NOMO-1 treated with dmso at 0.1 percent for 144 hours (cell line): ENCODE results near the gene MMP25.
"Not testable (repeated sequence)": the region's sequence is repeated elsewhere in the genome, so short reads cannot be mapped to it uniquely, and the experiment has no call there.

ENCODE experiments used
- DNase-seq: peaks from one replicate; lab custom pipeline; 2025; ENCODE audit not compliant: unreplicated experiment; lab: John Stamatoyannopoulos, UW

MMP25 gene

DNA sequence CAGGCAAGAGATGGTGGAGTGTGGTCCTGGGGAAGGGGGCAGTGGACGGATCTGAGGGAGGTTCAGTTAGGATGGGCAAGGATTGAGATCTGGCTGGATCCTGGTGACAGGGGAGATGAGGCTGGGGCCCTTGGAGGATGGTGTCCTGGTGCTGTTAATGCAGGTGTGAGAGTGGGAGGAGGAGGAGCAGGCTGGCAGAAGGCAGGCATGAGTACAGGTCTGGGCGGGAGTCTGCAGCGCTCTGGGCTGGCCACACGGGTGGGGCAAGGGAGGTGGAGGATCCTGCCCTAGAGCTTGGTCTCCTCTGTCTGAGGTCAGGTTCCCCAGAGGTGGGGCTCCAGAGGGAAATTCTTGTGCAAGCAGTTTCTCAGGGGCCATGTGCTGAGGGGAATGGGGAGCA, 25.8 kb downstream of the MMP25 start:
- not testable (repeated sequence) for DNase-seq

DNA sequence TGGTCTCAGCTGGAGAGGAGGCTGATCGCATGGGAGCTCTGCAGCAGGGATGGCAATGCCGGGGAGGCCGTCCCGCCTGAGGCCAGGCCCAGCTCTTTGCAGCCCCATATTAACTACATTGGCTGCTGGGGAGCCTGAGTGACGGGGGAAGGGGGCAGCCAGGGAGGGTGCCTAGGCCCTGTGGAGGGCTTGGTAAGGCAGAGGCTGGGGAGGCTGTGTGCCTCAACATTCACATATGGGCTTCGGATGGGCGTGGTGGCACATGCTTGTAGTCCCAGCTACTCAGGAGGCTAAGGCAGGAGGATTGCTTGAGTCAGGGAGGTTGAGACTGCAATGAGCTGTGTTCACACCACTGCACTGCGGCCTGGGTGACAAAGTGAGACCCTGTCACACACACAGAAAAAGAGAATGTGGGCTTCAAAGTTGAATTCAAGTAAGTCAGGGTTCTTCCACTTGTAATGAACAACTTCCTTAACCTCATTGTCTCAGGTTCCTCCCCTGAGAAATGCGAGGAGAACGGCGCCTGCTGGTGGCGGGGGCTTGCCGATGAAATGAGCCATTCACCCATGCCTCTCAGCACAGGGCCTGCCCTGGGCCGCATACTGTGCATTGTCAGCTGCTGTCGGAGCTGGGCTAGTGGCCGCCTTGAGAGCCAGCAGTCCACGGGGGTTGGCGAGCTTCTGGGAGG, 26.4 kb downstream of the MMP25 start:
- DNase-seq: not testable (repeated sequence)

GRCh38 chr16:3073448-3073847, 27.1 kb downstream of the MMP25 start:
- DNase-seq: no peak

DNA sequence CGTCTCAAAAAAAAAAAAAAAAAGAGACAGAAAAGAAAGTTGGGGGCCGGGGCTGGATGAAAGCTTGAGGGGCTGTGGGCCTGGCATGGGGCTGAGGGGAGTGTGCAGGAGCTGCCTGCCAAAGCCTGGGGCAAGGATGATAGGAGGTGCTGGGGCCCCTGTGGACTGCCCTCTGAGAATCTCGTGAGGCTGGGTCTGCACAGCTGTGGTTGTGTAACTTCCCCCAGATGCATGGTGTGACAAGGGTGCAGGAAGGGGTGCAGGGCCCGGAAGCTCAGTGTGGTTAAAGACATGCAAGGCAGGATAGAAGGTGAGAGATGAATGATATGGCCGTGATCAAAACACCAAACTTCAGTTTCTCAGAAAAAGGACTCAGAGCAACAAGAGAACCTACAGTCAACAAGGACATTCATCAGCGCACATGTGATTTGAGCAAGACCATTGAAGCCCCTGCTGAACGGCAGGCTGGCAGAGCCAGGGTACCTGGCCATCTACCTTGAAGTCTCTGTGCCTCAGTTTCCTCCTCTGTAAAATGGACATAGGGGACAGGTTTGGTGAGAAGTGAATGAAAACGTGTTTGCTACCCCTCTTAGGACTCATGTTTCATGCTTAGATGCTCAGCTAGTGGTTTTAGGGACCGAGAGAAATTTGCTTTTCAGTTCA, 28.6 kb downstream of the MMP25 start:
- DNase-seq: peak; percentile 49

DNA sequence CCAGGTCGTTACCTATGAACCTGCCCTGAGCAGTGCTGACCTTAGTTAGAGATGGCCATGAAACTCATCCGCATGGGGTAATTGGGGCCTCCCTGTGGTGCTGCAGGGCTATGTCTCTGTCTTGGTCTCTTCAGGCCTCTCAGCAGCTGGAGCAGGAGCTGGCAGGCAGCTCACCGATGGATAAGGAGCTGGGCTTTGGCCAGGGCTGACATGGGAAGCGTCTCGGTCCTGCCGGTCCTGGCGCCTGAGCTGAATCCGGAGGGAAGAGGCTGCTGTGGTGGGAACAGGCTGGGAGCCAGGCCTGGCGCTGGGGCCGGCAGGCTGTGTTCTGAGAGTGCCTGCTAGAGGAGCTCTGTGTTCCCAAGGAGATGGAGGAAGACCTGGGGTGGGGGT, 29.2 kb downstream of the MMP25 start:
- no peak for DNase-seq

GRCh38 chr16:3075946-3076345, 29.6 kb downstream of the MMP25 start:
- not testable (repeated sequence) for DNase-seq

- DNase-seq: no peak
These were observed 30.2 kb downstream of the MMP25 start for GRCh38 chr16:3076577-3076976.

DNA sequence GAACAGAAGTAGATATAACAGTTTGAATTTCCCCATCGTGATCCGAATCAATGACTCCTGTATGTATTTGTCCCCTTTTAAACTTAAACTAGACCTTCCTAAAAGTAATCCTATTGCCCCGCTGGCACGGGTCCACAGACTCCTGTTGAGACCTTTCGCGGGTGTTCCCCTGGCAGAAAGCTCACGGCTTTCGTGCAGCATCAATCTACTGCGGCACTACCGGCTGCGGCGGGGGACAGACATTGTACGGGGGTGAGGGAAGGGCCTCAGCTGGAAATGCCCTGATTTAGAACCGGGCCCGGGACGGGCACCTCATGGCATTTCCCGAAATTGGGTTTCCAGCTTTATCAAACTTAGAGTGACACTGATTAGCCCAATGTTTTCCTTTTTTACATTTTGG, 33.7 kb downstream of the MMP25 start:
- no peak for DNase-seq

DNA sequence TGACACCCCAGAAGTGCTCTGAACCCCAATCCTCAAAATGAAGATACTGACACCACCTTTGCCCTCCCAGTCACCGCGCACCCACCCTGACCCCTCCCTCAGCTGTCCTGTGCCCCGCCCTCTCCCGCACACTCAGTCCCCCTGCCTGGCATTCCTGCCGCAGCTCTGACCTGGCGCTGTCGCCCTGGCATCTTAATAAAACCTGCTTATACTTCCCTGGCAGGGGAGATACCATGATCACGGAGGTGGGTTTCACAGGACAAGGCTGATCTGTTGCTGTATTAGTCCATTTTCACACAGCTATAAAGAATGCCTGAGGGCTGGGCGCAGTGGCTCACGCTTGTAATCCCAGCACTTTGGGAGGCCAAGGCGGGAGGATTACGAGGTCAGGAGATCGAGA, 35.6 kb downstream of the MMP25 start:
- DNase-seq: not testable (repeated sequence)

- DNase-seq: not testable (repeated sequence)
These were observed 37.0 kb downstream of the MMP25 start for GRCh38 chr16:3083408-3083807.

DNA sequence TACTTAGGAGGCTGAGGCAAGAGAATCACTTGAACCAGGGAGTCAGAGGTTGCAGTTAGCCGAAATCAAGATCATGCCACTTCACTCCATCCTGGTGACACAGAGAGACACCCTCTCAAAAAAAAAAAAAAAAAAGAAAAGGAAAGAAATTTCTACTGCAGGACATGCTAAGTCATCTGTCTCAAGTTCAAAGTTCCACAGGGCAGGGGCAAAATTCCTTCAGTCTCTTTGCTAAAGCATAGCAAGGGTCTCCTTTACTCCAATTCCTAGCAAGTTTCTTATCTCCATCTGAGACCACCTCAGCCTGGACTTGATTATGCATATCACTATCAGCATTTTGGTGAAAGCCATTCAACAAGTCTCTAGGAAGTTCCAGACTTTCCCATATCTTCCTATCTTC, 38.1 kb downstream of the MMP25 start:
- DNase-seq: no peak

GRCh38 chr16:3084969-3085670, 38.8 kb downstream of the MMP25 start:
- no peak for DNase-seq

DNA sequence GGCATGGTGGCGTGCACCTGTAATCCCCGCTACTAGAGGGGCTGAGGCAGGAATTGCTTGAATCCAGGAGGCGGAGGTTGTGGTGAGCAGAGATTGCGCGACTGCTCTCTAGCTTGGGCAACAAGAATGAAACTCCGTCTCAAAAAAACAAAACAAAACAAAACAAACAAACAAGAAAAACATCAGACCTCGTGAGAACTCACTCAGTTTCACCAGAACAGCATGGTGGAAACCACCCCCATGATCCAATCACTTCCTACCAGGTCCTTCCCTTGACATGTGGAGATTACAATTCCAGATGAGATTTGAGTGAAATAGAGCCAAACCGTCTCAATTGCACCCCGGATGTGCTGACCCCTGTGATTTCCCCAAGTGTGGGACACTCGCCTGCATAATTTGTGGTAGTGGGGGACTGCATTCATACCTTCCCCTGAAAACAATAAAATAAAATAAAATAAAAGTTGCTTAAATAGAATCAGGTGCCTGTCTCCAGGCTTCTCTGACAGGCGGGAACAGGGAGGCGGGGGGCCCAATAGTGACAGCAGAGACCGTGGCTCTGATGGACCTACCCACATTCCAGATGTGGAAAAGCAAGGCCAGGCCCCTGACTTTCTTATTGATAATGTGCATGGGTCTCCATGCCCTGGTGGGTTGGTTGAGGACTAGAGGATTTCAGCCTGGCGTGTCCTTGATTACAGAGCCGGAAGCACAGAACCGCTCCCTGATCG, 39.7 kb downstream of the MMP25 start:
- DNase-seq: no peak

- DNase-seq: peak; percentile 46
These were observed 40.4 kb downstream of the MMP25 start for GRCh38 chr16:3086596-3087242.

DNA sequence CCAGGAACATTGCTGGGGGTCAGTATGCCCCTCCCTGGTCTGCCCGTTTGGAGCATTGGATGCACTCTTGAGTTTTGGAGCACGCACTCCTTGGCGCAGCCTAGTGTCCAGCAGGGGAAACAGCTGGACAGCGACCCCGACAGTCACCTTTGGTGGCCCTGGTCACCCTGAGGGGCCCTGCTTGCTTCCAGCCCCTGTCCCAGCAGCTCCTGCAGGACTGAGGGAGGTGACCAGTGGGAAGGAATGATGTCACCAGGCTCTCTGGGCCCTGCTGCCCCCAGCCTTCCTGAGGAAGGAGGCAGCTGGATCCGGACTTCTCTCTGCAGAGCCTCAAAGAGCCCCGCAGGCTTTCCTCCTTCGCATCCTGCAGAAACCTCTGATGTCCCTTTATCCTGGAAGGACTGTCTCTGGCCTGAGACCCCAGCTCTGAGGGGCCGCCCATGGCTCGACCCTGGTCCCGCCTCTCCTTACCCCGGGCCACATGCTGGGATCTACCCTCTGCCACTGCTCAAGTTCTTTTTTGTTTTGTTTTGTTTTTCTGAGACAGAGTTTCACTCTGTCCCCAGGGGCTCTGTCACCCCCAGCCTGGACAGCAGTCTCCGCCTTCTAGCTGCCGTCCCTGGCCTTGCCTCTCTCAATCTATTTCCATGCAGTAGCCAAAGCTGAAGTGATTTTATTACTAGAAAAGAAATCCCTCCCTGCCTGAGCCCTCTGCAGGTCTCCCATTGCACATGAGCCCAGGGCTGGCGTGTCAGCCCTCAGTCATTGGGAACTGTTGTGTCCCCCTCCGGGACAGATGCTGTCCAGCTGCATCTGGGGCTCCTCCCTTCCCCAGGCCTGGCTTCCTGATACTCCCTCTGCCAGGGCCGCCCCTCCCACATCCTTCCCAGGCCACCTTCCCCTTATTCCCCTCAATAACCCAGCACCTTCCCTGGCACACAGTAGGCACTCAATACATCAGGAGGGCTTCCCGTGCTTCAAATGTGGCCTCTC, 41.2 kb downstream of the MMP25 start:
- no peak for DNase-seq

GRCh38 chr16:3088450-3088849, 42.1 kb downstream of the MMP25 start:
- no peak for DNase-seq

DNA sequence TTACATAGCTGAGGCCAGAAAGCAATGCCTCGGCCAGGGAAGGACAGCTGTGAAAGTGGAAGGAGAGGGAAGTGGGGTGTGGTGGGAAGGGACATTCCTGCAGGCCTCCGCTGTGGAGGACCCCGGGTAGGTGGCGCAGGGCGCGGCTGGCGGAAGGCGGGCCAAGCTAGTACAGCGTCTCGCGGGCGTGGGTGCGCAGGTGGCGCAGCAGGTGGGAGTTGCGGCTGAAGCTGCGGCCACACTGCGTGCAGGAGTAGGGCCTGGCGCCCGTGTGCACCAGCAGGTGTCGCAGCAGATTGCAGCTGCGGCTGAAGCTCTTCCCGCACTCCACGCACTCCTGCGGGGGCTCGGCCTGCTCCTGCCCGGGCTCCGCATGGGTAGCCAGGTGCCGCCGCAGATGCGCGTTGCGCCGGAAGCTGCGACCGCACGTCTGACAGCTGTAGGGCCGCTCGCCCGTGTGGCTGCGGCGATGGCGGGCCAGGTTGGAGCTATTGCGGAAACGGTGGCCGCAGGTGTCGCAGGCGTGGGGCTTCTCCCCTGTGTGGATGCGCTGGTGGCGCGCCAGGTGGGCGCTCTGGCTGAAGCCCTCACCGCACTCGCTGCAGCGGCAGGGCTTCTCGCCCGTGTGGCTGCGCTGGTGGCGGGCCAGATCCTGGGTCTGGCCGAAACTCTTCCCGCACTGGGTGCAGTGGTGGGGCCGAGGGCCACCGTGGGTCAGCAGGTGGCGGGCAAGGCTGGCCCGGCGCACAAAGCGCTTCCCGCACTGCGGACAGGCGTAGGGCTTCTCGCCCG, 42.8 kb downstream of the MMP25 start:
- no peak for DNase-seq

DNA sequence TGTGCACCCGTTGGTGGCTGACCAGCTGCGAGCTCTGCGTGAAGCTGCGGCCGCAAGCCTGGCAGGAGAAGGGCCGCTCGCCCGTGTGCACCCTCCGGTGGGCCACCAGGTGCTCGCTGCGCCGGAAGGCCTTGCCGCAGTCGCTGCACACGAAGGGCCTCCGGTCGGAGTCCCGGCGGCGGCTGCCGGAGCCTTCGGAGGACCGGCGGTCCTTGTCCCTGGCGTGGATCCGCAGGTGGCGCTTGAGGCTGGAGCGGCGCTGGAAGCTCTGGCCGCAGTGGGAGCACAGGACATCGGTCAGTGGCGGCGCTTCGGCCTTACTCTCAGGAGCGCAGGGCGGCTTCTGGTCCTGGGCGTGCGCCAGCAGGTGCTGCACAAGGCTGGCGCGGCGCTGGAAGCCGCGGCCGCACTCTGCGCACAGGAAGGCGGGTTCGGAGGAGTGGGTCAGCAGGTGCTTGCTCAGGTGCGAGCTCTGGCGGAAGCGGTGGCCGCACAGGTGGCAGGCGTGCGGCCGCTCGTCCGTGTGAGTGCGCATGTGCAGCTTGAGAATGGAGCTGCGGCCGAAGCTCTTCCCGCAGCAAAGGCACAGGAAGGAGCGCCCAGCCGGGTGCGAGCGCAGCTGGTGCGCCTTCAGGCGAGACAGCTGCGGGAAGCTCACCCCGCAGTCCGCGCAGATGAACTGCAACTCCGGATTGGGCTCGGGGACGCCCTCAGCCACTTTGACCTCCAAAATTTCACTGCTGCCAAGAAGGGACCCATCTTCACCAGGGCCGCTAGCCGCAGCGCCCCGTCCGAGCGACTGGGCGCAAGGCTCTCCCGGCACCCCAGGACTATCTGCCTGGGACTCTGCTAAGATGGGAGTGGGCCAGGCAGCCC, 43.6 kb downstream of the MMP25 start:
- no peak for DNase-seq
